Lung (tissue), 12 donors: Measurements from ENCODE around the gene FUT8. TPM values are rescaled to one million over a fixed set of nuclear protein-coding genes. Genes with fewer than 3 reads are reported as not detected.

ENCODE experiments used
- ATAC-seq: fragments of 200-7000 bp; cut with Tn5 transposase; one replicate; pipeline ENCODE4 v1.9.1; 2020; ENCODE audit warnings: moderate number of reproducible peaks; ENCODE audit not compliant: insufficient read depth, low FRiP score
- DNase-seq, 3 donors: peaks; one replicate each; pipeline ENCODE4 v3.0.0-alpha.2; 2013 to 2017
- H3K27ac ChIP-seq, 2 donors: one replicate each; pipeline ENCODE4 v1.5.1; 2013; ENCODE audit warnings: mild to moderate bottlenecking in 2 of 2, moderate library complexity in 2 of 2, control low read depth in 1 of 2, inconsistent platforms in 1 of 2, low read depth in 1 of 2, low read length in 1 of 2
- H3K27me3 ChIP-seq, 3 donors: one replicate each; pipeline ENCODE4 v1.5.1; 2013; ENCODE audit warnings: low read length in 2 of 3; ENCODE audit not compliant: control insufficient read depth in 3 of 3, insufficient read depth in 3 of 3
- H3K36me3 ChIP-seq, 4 donors: one replicate each; pipeline ENCODE4 v1.5.1; 2013; ENCODE audit warnings: low read length in 4 of 4, mild to moderate bottlenecking in 1 of 4, moderate library complexity in 1 of 4; ENCODE audit not compliant: control insufficient read depth in 4 of 4, insufficient read depth in 4 of 4
- H3K4me1 ChIP-seq, 5 donors: one replicate each; pipeline ENCODE4 v1.5.1; 2013; ENCODE audit warnings: low read length in 5 of 5, mild to moderate bottlenecking in 2 of 5, moderate library complexity in 1 of 5; ENCODE audit not compliant: control insufficient read depth in 5 of 5, insufficient read depth in 5 of 5
- H3K4me3 ChIP-seq: one replicate; pipeline ENCODE4 v1.5.1; 2013; ENCODE audit warnings: mild to moderate bottlenecking, control low read depth, moderate library complexity
- H3K9ac ChIP-seq, 2 donors: one replicate each; pipeline ENCODE4 v1.5.1; 2013; ENCODE audit warnings: low read length in 2 of 2, control low read depth in 1 of 2; ENCODE audit not compliant: insufficient read depth in 1 of 2
- H3K9me3 ChIP-seq, 4 donors: one replicate each; pipeline ENCODE4 v1.5.1; 2013; ENCODE audit warnings: low read length in 3 of 4, mild to moderate bottlenecking in 1 of 4, moderate library complexity in 1 of 4; ENCODE audit not compliant: control insufficient read depth in 4 of 4, insufficient read depth in 3 of 4
- CTCF ChIP-seq: IDR thresholded peaks from 2 replicates; pipeline ENCODE4 v1.5.1; 2012; ENCODE audit warnings: mild to moderate bottlenecking; ENCODE audit errors: control extremely low read depth, extremely low read depth
- WGBS, 2 donors: extraction: QIAGEN DNeasy Blood & Tissue Kit; methylation state at CpG; one replicate each; pipeline ENCODE4 v1.1.7; 2013; 5-methylcytosine and 5-hydroxymethylcytosine counted together
- polyA plus RNA-seq, 2 donors: library from polyadenylated mRNA; stranded (reverse); fragments of 200-250 nt; gene quantifications; one replicate each; pipeline ENCODE4 v1.2.1, GENCODE V29; 2013
- total RNA-seq, 2 donors: library from RNA; depleted of rRNA in 1 of 2; stranded (reverse); fragments of >200 nt in 1 of 2; gene quantifications; one replicate each; pipeline ENCODE4 v1.2.1, GENCODE V29; 2014 to 2021
- donor health status: control.
- donor health status: control.
- donor health status: Bipolar disorder and iron deficiency.
- donor health status: healthy.
- donor health status: DM: yes; HTN: yes; CAD: no.

The FUT8 gene
- total and polyA plus RNA-seq, 4 donors = 9.9 to 98.5 (median 25.8) TPM

- peak in 1 of 3 donors; percentile 54 for DNase-seq
- 89 to 94% methylated on average over 4 of the region's 4 CpGs for WGBS, 2 donors
- Histone ChIP-seq H3K9me3 (no peaks in the 10 kb centered on the region), H3K36me3 (no peaks in the 10 kb centered on the region), H3K4me3 (no peak overlapping the region), H3K27ac (no peak overlapping the region), H3K4me1 (no peaks in the 10 kb centered on the region), H3K27me3 (no peaks in the 10 kb centered on the region), H3K9ac (no peak overlapping the region)
- ATAC-seq = no peak
- no peak for TF ChIP-seq CTCF
These were observed 176.1 kb downstream of the FUT8 start for GRCh38 chr14:65588426-65589140.

- H3K9me3 ChIP-seq = no peaks in the 10 kb centered on the region
- no peaks in the 10 kb centered on the region for H3K36me3 ChIP-seq
- DNase-seq (no peak), ATAC-seq (no peak)
- H3K27ac ChIP-seq = no peak overlapping the region
- TF ChIP-seq CTCF = no peak
- no peak overlapping the region for H3K9ac ChIP-seq
- H3K4me1 ChIP-seq = peaks cover 0 to 5% (median 0%) of the 10 kb centered on the region in 5 donors
- H3K4me3 ChIP-seq = no peak overlapping the region
- no peaks in the 10 kb centered on the region for H3K27me3 ChIP-seq
- WGBS, 2 donors = 79 to 89% methylated on average over 13 of the region's 13 CpGs
These were observed 181.8 kb downstream of the FUT8 start for GRCh38 chr14:65594153-65594881.

GRCh38 chr14:65594882-65595237 is 182.3 kb downstream of the FUT8 start:
- DNase-seq = no peak
- no peak for TF ChIP-seq CTCF
- H3K9ac ChIP-seq = no peak overlapping the region
- no peak overlapping the region for H3K4me3 ChIP-seq
- H3K27ac ChIP-seq = no peak overlapping the region
- peaks cover 0 to 5% (median 0%) of the 10 kb centered on the region in 5 donors for H3K4me1 ChIP-seq
- 96 to 100% methylated on average over 5 of the region's 5 CpGs for WGBS, 2 donors
- no peaks in the 10 kb centered on the region for H3K9me3 ChIP-seq
- ATAC-seq = no peak
- no peaks in the 10 kb centered on the region for H3K27me3 ChIP-seq
- no peaks in the 10 kb centered on the region for H3K36me3 ChIP-seq
